Heart left ventricle (tissue), 13 donors: ENCODE measurements around the gene CFP.

Experiments
- POLR2A ChIP-seq, 2 donors: fragments of 450-650 bp; IDR thresholded peaks; one replicate each; pipeline ENCODE4 v1.6.1; 2017; ENCODE audit warnings: antibody characterized with exemption in 2 of 2, mild to moderate bottlenecking in 2 of 2, moderate library complexity in 2 of 2
- TF ChIP-seq, protein P1 (sequence below), 12 donors: fragments of 200-600 bp; sonication (generic) in 4 of 12; IDR thresholded peaks; one replicate each; pipeline versions ENCODE4 v1.5.0 to v1.8.0; 2018 to 2022; ENCODE audit warnings: antibody characterized with exemption in 12 of 12, mild to moderate bottlenecking in 5 of 12
- donor health status: ischemic (EF 13 %, LVEDD 7.1; RV severe dilation, severe dysfunction).
- donor health status: DM: no; HTN: yes; CAD: no.
- donor health status: DM: no; HTN: no; CAD: no.
- donor health status: ischemic (EF 25% LVEDD 6.9; RV normal size, moderate dysfunction).
- donor health status: ischemic (EF 25% LVEDD 5.7; RV mildly dilated, moderate dysfunction).
- donor health status: ischemic (EF 35%, LVEDD 5.7; RV mildly dilated, moderate dysfunction).
- donor health status: nonischemic (EF 11% LVEDD 7.7; RV severe dilation, severe dysfunction).
- donor health status: DM: yes; HTN: yes; CAD: no.
- donor health status: PGD.
- donor health status: ischemic (EF 29% LVEDD 5.4; RV normal size, mild dysfunction).
- donor health status: nonischemic (EF 23%, LVEDD 6.1; RV moderate dilation, normal function).

- no peak for TF ChIP-seq POLR2A (IDR thresholded peaks at IDR 0.05)
- TF ChIP-seq, protein P1, sequence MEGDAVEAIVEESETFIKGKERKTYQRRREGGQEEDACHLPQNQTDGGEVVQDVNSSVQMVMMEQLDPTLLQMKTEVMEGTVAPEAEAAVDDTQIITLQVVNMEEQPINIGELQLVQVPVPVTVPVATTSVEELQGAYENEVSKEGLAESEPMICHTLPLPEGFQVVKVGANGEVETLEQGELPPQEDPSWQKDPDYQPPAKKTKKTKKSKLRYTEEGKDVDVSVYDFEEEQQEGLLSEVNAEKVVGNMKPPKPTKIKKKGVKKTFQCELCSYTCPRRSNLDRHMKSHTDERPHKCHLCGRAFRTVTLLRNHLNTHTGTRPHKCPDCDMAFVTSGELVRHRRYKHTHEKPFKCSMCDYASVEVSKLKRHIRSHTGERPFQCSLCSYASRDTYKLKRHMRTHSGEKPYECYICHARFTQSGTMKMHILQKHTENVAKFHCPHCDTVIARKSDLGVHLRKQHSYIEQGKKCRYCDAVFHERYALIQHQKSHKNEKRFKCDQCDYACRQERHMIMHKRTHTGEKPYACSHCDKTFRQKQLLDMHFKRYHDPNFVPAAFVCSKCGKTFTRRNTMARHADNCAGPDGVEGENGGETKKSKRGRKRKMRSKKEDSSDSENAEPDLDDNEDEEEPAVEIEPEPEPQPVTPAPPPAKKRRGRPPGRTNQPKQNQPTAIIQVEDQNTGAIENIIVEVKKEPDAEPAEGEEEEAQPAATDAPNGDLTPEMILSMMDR (IDR thresholded peaks at IDR 0.05), result no peak
Measured at GRCh38 chrX:47607091-47607490, 22.6 kb downstream of the CFP start.
